Superior temporal gyrus (tissue), 1 donor: Measurements from ENCODE around the gene ZFAND2B.

Source experiments
- DNase-seq: peaks from one replicate; pipeline ENCODE4 v3.0.0-alpha.2; 2016; ENCODE audit errors: extremely low spot score

ZFAND2B gene

DNA sequence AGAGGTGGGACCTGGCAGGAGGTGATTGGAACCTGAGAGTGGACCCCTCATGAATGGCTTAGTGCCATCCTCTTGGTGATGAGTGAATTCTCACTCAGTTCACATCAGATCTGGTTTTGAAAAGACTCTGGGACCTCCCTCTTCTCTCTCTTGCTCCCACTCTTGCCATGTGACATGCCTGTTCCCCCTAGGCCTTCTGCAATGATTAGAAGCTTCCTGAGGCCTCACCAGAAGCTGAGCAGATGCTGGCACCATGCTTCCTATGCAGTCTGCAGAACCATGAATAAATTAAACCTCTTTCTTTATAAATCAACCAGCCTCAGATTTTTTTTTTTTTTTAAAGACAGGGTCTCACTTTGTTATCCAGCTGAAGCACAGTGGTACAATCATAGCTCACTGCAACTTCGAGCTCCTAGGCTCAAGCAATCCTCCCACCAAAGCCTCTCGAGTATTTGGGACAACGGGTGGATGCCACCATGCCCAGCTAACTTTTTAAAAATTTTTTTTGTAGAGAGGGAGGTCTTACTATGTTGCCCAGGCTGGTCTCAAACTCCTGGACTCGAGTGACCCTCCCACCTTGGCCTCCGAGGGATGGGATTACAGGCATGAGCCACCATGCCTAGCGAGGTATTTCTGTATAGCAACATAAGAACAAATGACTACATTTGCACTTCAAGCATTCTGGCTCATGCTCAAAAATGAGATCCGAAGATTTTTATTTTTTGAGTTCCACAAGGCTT is 2.0 kb upstream of the ZFAND2B start:
- no peak for DNase-seq

- DNase-seq = no peak
These were observed 1.4 kb upstream of the ZFAND2B start for GRCh38 chr2:219205165-219205538.

DNA sequence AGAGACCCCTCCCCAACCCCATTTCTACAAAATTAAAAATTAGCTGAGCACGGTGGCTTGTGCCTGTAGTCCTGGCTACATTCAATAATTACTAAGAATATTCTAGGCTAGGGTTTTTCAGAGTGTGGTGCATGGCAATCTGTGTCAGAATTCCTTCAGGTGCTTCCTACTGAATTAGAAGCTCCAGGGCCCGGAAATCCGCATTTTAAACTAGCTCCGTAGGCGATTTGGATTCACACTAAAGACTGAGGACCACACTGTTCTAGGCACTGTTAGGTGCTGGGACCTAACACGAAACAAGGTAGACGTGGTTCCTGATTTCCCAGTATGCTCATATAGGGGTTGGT is 628 bp upstream of the ZFAND2B start:
- no peak for DNase-seq

DNA sequence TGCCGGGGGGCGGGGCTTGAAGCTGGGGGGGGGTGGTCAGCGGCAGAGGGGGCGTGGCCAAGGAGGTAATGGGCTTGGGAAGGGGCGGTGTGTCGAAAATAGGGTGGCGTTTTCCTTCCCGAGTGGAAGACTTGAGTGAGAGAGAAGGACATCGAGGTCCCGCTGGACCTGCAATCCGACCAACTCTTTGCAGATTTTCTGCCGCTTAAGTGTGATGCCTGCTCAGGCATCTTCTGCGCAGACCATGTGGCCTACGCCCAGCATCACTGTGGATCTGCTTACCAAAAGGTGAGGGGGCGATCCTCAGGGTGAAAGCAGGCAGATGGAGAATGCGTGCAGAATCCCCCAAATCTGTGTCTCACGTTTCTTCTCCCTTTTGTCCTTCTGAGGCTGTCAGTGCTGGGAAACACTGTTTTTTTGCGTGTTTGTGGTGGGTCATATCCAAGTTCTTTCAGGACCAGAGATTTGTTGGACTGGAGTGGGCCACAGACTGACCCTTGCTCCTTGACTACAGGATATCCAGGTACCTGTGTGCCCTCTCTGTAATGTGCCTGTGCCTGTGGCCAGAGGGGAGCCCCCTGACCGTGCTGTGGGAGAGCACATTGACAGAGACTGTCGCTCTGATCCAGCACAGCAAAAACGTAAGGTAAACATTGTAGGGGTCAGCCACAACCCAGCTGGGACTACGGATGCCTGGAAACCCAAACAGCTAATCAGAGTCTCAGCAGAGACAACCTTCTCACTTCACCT is 727 bp downstream of the ZFAND2B start:
- peak; percentile 54 for DNase-seq

GRCh38 chr2:219207884-219208740 is 1.5 kb downstream of the ZFAND2B start:
- no peak for DNase-seq

- DNase-seq = no peak
These were observed 2.9 kb downstream of the ZFAND2B start for GRCh38 chr2:219209236-219210195.

- DNase-seq = no peak
These were observed 3.8 kb downstream of the ZFAND2B start for GRCh38 chr2:219210196-219210885.

- no peak for DNase-seq
These were observed 4.3 kb downstream of the ZFAND2B start for GRCh38 chr2:219210886-219211362.

- DNase-seq = no peak
These were observed 6.4 kb downstream of the ZFAND2B start for GRCh38 chr2:219213026-219213415.

GRCh38 chr2:219213486-219214071 is 7.0 kb downstream of the ZFAND2B start:
- no peak for DNase-seq

- DNase-seq = no peak
These were observed 7.6 kb downstream of the ZFAND2B start for GRCh38 chr2:219214141-219214540.

- DNase-seq = no peak
These were observed 8.2 kb downstream of the ZFAND2B start for GRCh38 chr2:219214786-219215185.

DNA sequence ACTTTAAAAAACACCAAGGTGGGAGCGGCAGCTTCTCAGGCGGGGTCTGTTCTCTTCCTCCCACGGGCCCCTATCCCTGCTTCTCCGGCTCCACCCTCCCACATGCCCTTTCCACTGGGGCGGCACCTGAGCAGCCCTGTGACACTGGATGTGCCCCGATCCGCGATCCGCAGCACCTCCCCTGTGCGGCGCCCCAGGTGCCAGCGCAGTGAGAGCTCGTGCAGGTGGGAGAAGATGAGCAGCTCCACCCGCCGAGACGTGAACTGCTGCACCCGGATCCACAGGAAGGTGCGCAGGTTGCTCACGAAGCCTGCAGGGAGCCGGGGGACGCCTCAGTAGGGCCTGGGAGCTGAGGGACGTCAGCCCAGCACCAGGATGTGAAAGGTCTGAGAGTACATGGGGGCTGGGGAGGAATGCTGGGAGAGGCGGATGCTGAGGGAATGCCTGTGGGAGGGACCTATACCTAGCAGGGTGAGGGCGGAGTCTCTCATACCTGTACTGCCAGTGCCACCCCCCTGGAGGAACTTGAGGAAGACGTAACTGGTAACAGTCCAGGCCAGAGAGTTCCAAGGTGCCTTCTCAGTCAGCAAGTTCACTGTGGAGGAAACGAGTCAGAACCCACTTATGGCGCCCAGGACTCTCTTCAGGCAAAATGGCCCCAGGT is 9.4 kb downstream of the ZFAND2B start:
- no peak for DNase-seq

DNA sequence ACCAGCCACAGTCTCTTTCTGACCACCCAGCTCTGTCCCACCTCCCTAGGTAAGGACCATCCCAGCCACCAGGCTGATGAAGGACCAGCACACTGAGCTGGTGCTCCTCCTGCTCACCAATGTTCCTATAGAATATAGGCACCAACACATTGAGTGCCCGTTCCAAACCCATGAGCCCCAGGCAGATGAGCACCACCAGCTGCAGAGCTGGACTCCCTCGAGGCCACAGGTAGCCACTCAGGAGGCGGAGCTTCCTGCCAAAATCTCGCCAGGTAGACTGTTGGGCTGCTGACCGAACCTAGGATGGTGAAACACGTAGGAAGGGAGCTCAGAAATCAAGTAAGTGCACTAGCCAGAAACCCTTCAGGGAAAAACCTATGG is 9.9 kb downstream of the ZFAND2B start:
- no peak for DNase-seq

GRCh38 chr2:219218217-219218731 is 11.7 kb downstream of the ZFAND2B start:
- no peak for DNase-seq

GRCh38 chr2:219218732-219219701 is 12.4 kb downstream of the ZFAND2B start, which contains the start of gene ABCB6:
Gene ABCB6 (minus strand): TSS chr2:219218958. CDS start chr2:219218673, 285 bp downstream.
- peak; percentile 97 for DNase-seq

DNA sequence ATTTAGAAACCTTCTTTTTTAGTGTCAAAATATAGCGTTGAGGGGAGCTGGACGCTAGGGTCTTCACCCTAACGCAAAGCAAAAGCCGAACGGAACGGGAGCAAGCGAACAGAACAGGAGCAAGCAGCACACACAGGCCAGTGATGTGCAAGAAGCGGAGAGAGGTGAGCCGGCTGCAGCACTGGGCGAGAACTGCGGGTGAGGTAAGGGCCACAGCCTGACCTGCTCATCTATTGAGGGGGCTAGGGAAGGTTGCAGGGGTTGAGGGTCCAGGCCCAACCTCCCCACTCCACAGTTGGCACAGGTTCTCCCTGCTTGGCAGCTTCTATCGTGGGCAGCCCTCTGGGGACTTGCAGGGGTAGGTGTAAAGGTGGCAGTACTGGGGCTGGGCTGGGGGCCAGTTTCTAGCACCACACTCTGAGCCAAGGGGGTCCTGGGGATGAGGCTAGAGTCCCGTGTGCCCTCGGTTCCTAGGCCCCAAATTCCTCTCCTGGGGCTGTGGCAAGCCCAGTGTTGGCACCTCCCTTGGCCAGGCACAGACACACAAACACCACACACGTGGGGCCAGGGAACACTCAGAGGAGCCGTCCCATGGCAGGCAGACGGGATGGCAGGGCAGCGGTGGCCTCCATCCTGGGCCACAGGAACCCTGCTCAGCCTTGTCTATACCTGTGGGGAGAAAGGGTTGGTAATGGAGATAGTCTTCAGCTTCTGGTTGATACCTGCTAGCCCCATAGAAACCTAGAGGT is 13.4 kb downstream of the ZFAND2B start:
- DNase-seq = no peak
